PC-9 (cell line): ENCODE results near the gene MOB3B.

Source experiments
- CTCF ChIP-seq: fragments of 200-600 bp; sonication (generic); conservative IDR thresholded peaks from 2 replicates; pipeline ENCODE4 v1.6.1; 2017; ENCODE audit warnings: mixed run types, antibody characterized with exemption, mild to moderate bottlenecking, moderate library complexity
- EZH2 ChIP-seq: fragments of 200-600 bp; sonication (generic); IDR thresholded peaks from 2 replicates; pipeline ENCODE4 v1.8.0; 2017; ENCODE audit warnings: antibody characterized with exemption, low read depth

GRCh38 chr9:27453860-27454553 is 75.6 kb downstream of the MOB3B start:
- no peak for TF ChIP-seq CTCF
- no peak for TF ChIP-seq EZH2
